ENCODE data around the gene ZC4H2. TPM values are rescaled to one million over a fixed set of nuclear protein-coding genes. Genes with fewer than 3 reads are reported as not detected.
"Not testable (repeated sequence)": the region's sequence is repeated elsewhere in the genome, so short reads cannot be mapped to it uniquely, and the experiment has no call there.

The ZC4H2 gene
- total RNA-seq, 2 experiments from 2014 or later, result 7.8 to 8.7 TPM

GRCh38 chrX:65009459-65009858 is 33.2 kb upstream of the ZC4H2 start:
- Mint-ChIP-seq H3K9me3 (no peaks in the 10 kb centered on the region), H3K27ac (no peak overlapping the region), H3K27me3 (no peaks in the 10 kb centered on the region), H3K36me3 (ENCODE audit: low read depth) (peaks cover 10% of the 10 kb centered on the region), H3K4me3 (no peak overlapping the region), H3K4me1 (ENCODE audit: low read depth) (no peaks in the 10 kb centered on the region)
- DNase-seq (no peak), ATAC-seq (ENCODE audit: poor library complexity) (no peak)
- Histone ChIP-seq H3K9me3 (ENCODE audit: control insufficient read depth in 1 of 2, insufficient read depth in 1 of 2, low read length in 2 of 2) (no peaks in the 10 kb centered on the region), H3K27ac (ENCODE audit: low read depth in 1 of 2, low read length in 2 of 2) (no peak overlapping the region), H3K4me3 (ENCODE audit: low read length) (no peak overlapping the region), H3K27me3 (ENCODE audit: control insufficient read depth in 1 of 2, insufficient read depth in 2 of 2, low read length in 2 of 2) (no peaks in the 10 kb centered on the region), H3K36me3 (ENCODE audit: insufficient read depth, low read length) (no peaks in the 10 kb centered on the region), H3K4me1 (ENCODE audit: insufficient read depth, low read length) (no peaks in the 10 kb centered on the region)
- ChIA-PET CTCF (no interaction called here), POLR2A (no interaction called here)
- intact Hi-C loops (cut with DNase I, micrococcal nuclease), result no loop called here
- TF ChIP-seq, protein P1, sequence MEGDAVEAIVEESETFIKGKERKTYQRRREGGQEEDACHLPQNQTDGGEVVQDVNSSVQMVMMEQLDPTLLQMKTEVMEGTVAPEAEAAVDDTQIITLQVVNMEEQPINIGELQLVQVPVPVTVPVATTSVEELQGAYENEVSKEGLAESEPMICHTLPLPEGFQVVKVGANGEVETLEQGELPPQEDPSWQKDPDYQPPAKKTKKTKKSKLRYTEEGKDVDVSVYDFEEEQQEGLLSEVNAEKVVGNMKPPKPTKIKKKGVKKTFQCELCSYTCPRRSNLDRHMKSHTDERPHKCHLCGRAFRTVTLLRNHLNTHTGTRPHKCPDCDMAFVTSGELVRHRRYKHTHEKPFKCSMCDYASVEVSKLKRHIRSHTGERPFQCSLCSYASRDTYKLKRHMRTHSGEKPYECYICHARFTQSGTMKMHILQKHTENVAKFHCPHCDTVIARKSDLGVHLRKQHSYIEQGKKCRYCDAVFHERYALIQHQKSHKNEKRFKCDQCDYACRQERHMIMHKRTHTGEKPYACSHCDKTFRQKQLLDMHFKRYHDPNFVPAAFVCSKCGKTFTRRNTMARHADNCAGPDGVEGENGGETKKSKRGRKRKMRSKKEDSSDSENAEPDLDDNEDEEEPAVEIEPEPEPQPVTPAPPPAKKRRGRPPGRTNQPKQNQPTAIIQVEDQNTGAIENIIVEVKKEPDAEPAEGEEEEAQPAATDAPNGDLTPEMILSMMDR (IDR thresholded peaks at IDR 0.05), result no peak

GRCh38 chrX:65002208-65002607 is 26.0 kb upstream of the ZC4H2 start:
- H3K4me1 ChIP-seq (ENCODE audit: insufficient read depth, low read length); ATAC-seq (ENCODE audit: poor library complexity); H3K4me1 Mint-ChIP-seq (ENCODE audit: low read depth); H3K27ac Mint-ChIP-seq; H3K27ac ChIP-seq (ENCODE audit: low read depth in 1 of 2, low read length in 2 of 2); H3K9me3 ChIP-seq (ENCODE audit: control insufficient read depth in 1 of 2, insufficient read depth in 1 of 2, low read length in 2 of 2); H3K4me3 Mint-ChIP-seq; H3K36me3 ChIP-seq (ENCODE audit: insufficient read depth, low read length); H3K4me3 ChIP-seq (ENCODE audit: low read length); DNase-seq; H3K27me3 ChIP-seq (ENCODE audit: control insufficient read depth in 1 of 2, insufficient read depth in 2 of 2, low read length in 2 of 2); H3K27me3 Mint-ChIP-seq; H3K9me3 Mint-ChIP-seq; POLR2A ChIA-PET; CTCF ChIA-PET; intact Hi-C loops (cut with DNase I, micrococcal nuclease): not testable (repeated sequence)
- H3K36me3 Mint-ChIP-seq (ENCODE audit: low read depth), result peaks cover 22% of the 10 kb centered on the region

DNA sequence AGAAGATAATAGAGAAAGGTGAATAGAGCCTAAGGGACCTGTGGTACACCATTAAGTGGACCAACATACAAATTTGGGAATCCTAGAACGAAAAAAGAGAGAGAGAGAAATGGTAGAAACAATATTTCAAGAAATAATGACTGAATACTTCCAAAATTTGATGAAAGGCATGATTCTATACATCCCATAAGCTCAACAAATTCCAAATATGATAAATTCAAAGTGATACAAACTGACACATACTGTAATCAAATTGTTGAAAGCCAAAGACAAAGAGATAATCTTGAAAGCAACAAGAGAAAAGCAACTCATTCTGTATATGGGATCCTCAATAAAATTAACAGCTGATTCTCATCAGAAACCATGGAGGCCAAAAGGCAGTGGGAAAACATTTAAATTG is 20.6 kb upstream of the ZC4H2 start:
- no peak overlapping the region for H3K27ac Mint-ChIP-seq
- H3K36me3 ChIP-seq (ENCODE audit: insufficient read depth, low read length), result no peaks in the 10 kb centered on the region
- TF ChIP-seq, protein P1 (IDR thresholded peaks at IDR 0.05), result no peak
- POLR2A ChIA-PET, result no interaction called here
- H3K27ac ChIP-seq (ENCODE audit: low read depth in 1 of 2, low read length in 2 of 2), result no peak overlapping the region
- no peaks in the 10 kb centered on the region for H3K27me3 Mint-ChIP-seq
- CTCF ChIA-PET, result interaction anchor here (0.6 kb wide), 1 partner anchor 35 kb away, joined by 3 read pairs; no protein-coding TSS in a partner anchor
- H3K9me3 Mint-ChIP-seq, result no peaks in the 10 kb centered on the region
- no peaks in the 10 kb centered on the region for H3K9me3 ChIP-seq (ENCODE audit: control insufficient read depth in 1 of 2, insufficient read depth in 1 of 2, low read length in 2 of 2)
- DNase-seq (no peak), ATAC-seq (ENCODE audit: poor library complexity) (no peak)
- H3K4me3 ChIP-seq (ENCODE audit: low read length), result no peak overlapping the region
- intact Hi-C loops (cut with DNase I, micrococcal nuclease), result no loop called here
- no peak overlapping the region for H3K4me3 Mint-ChIP-seq
- no peaks in the 10 kb centered on the region for H3K4me1 Mint-ChIP-seq (ENCODE audit: low read depth)
- no peaks in the 10 kb centered on the region for H3K27me3 ChIP-seq (ENCODE audit: control insufficient read depth in 1 of 2, insufficient read depth in 2 of 2, low read length in 2 of 2)
- no peaks in the 10 kb centered on the region for H3K4me1 ChIP-seq (ENCODE audit: insufficient read depth, low read length)
- H3K36me3 Mint-ChIP-seq (ENCODE audit: low read depth), result peaks cover 25% of the 10 kb centered on the region

- POLR2A ChIA-PET, result no interaction called here
- peaks cover 33% of the 10 kb centered on the region for H3K36me3 Mint-ChIP-seq (ENCODE audit: low read depth)
- H3K4me3 ChIP-seq (ENCODE audit: low read length), result no peak overlapping the region
- H3K9me3 ChIP-seq (ENCODE audit: control insufficient read depth in 1 of 2, insufficient read depth in 1 of 2, low read length in 2 of 2), result no peaks in the 10 kb centered on the region
- H3K27ac ChIP-seq (ENCODE audit: low read depth in 1 of 2, low read length in 2 of 2), result no peak overlapping the region
- TF ChIP-seq, protein P1 (IDR thresholded peaks at IDR 0.05), result no peak
- no peaks in the 10 kb centered on the region for H3K4me1 Mint-ChIP-seq (ENCODE audit: low read depth)
- H3K4me1 ChIP-seq (ENCODE audit: insufficient read depth, low read length), result no peaks in the 10 kb centered on the region
- H3K27ac Mint-ChIP-seq, result no peak overlapping the region
- no peaks in the 10 kb centered on the region for H3K9me3 Mint-ChIP-seq
- no peak overlapping the region for H3K4me3 Mint-ChIP-seq
- H3K27me3 ChIP-seq (ENCODE audit: control insufficient read depth in 1 of 2, insufficient read depth in 2 of 2, low read length in 2 of 2), result no peaks in the 10 kb centered on the region
- CTCF ChIA-PET, result no interaction called here
- ATAC-seq (ENCODE audit: poor library complexity) (no peak), DNase-seq (no peak)
- no peaks in the 10 kb centered on the region for H3K36me3 ChIP-seq (ENCODE audit: insufficient read depth, low read length)
- intact Hi-C loops (cut with DNase I, micrococcal nuclease), result no loop called here
- no peaks in the 10 kb centered on the region for H3K27me3 Mint-ChIP-seq
These were observed 18.0 kb upstream of the ZC4H2 start for GRCh38 chrX:64994131-64994798.

Measured in CD4-positive, alpha-beta T cell (primary cell).